ENCODE measurements around the gene RNF38.

DNA sequence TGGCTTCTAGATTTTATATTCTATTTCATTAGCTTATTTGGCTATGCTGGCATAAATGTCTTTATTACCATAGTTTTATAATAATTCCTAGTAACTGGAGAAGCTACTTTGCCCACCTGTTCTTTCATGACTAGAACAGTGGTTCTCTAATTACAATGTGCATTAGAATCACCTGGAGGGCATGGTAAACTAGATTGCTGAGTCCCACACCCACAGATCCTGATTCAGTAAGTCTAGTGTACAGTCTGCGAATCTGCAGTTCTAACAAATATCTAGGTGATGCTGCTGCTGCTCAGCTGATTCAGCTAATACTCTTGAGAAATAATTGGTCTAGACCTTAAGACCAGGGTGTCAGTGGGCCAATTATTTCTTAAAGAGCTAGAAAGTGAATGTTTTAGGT lies 35.5 kb downstream of the RNF38 start:
- TF ChIP-seq, protein P1, sequence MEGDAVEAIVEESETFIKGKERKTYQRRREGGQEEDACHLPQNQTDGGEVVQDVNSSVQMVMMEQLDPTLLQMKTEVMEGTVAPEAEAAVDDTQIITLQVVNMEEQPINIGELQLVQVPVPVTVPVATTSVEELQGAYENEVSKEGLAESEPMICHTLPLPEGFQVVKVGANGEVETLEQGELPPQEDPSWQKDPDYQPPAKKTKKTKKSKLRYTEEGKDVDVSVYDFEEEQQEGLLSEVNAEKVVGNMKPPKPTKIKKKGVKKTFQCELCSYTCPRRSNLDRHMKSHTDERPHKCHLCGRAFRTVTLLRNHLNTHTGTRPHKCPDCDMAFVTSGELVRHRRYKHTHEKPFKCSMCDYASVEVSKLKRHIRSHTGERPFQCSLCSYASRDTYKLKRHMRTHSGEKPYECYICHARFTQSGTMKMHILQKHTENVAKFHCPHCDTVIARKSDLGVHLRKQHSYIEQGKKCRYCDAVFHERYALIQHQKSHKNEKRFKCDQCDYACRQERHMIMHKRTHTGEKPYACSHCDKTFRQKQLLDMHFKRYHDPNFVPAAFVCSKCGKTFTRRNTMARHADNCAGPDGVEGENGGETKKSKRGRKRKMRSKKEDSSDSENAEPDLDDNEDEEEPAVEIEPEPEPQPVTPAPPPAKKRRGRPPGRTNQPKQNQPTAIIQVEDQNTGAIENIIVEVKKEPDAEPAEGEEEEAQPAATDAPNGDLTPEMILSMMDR (IDR thresholded peaks at IDR 0.05): no peak
- TF ChIP-seq POLR2A (IDR thresholded peaks at IDR 0.05): no peak

Measured in lower leg skin (tissue), 3 donors.